Fibroblast of pulmonary artery (primary cell): ENCODE results near the gene HIC1.

ENCODE experiments used
- DNase-seq: peaks from one replicate; pipeline ENCODE4 v3.0.0-alpha.2; 2010; ENCODE audit warnings: low read depth
- H3K4me3 ChIP-seq: replicated peaks from 2 replicates; pipeline ENCODE4 v1.5.1; 2011; ENCODE audit warnings: low read depth, mild to moderate bottlenecking, control low read depth, low read length, moderate library complexity
- TF ChIP-seq, protein P1 (sequence below): IDR thresholded peaks from 2 replicates; pipeline ENCODE4 v1.5.1; 2011; ENCODE audit warnings: mild to moderate bottlenecking, control low read depth, low read length, inconsistent platforms; ENCODE audit errors: missing control alignments

The HIC1 gene

DNA sequence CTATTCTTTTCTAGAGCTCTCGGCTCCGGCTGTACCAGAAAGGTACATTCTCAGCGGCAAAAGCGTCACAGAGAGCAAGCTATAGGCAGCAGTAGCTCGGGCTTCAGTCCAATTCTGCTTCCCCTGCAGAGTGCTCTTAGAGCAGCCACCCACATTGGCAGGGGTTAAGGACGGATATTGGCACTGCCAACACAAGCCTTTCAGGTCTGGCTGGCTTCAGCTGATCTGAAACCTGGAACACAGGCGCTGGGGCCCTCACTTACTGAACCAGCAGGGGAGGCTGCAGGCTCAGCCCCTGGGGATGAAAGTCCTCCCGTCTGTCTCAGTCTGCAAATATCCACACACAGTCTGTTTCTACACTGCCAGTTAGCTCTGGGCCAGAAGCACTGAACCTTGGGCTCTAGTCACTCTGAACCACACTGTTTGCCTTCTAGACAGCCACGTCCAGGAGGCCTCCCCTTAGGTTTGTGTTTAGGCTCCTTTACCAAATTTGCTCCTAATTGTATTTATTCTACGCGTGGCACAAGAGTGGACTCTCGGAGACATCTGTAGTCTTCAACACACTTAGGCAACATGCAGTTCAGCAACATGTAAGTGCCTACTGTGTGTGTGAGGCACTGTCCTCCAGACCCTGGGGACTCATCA lies 40.1 kb downstream of the HIC1 start:
- H3K4me3 ChIP-seq: no peak overlapping the region
- peak; percentile 73 for DNase-seq
- TF ChIP-seq, protein P1, sequence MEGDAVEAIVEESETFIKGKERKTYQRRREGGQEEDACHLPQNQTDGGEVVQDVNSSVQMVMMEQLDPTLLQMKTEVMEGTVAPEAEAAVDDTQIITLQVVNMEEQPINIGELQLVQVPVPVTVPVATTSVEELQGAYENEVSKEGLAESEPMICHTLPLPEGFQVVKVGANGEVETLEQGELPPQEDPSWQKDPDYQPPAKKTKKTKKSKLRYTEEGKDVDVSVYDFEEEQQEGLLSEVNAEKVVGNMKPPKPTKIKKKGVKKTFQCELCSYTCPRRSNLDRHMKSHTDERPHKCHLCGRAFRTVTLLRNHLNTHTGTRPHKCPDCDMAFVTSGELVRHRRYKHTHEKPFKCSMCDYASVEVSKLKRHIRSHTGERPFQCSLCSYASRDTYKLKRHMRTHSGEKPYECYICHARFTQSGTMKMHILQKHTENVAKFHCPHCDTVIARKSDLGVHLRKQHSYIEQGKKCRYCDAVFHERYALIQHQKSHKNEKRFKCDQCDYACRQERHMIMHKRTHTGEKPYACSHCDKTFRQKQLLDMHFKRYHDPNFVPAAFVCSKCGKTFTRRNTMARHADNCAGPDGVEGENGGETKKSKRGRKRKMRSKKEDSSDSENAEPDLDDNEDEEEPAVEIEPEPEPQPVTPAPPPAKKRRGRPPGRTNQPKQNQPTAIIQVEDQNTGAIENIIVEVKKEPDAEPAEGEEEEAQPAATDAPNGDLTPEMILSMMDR: peak; percentile 66

DNA sequence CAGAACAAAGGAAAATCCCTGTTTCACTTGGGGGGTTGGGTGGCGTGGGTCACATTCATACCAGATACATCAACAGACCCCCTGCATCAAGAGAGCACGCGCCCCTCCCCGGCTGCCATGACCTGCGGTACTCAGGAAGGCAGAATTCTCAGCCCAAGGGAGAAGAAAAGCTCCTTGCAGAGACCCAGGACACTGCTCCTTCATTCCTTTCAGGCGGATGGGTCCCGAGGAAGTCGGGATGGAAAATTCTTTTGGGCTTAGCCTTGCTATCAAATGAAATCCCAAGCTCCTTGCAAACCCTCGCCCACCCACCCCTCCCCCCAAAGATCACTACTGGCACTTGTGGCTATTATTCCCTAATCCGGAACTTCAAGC lies 40.6 kb downstream of the HIC1 start:
- H3K4me3 ChIP-seq: no peak overlapping the region
- TF ChIP-seq, protein P1: no peak
- DNase-seq: no peak

DNA sequence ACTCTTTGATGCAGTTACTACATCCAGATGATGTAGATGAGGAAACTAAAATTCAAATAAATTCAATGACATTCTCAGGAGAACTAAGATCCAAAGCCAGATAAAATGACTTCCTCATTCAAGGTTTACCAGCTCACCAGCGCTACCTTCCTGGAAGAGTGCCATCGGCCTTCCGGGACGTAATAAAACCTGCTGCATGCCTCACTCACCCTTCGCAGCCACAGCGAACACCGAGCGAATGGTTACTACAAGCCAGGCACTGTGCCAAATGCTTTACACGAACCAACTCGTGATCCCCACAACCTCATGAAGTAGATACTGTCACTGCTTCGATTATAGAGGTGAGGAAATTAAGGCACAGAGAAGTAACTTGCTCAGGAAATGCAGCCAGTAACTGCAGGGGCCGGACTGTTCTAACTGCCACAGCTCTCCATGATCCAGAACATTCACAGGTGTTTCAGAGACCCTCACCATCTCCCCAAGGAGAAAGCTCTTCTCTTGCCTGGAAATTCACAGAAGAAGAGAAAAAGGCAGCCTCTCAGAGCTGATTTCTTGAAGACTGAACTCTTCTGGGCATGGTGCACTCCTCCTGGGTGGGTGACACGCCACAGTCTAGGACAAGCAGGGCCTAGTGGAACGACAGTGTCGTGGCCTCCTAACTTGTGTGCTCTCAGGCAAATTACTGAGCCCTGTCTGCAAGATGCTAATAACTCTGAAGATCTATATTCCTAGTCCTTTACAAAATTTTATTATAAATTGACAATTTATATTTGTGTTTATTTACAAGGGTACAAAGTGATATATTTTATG lies 46.8 kb downstream of the HIC1 start:
- TF ChIP-seq, protein P1: no peak
- H3K4me3 ChIP-seq: no peak overlapping the region
- no peak for DNase-seq

DNA sequence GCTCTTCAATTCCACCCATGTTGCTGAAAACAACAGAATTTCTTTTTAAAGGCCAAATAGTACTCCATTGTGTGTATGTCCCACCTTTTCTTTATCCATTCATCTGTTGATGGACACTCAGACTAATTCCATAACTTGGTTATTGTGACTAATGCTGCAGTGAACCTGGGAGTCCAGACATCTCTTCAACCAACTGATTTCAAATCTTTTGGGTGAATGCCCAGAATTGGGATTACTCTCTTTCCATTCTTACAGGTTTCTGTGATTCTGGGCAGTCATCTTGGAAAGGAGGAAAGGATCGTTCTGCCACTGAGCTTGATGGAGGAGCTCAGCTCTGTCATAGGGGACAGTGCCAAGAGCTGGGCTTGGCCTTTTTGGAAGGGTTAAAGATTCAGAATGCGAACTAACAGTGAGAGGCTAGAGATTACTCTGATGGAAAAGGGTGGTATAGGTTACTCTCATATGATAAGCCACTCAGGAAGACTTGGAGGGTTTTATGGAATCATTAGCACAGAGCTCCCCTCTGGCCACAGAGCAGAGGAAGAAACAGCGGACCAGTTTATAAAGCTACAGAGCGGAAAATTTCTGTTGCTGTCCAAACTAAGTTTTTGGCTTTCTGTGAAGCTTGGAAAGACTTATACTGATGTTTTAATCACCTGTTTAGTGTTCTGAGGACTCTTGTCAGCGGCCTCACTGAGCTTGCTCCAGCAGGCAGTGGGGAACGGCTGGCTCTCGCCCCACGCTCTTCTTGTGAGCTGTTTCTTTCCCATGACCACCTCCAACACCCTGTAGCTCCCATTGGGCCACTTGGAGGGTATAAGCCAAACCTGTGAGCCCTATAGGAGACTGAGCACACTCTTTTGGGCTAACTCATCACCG lies 48.3 kb downstream of the HIC1 start:
- DNase-seq: peak; percentile 80

DNA sequence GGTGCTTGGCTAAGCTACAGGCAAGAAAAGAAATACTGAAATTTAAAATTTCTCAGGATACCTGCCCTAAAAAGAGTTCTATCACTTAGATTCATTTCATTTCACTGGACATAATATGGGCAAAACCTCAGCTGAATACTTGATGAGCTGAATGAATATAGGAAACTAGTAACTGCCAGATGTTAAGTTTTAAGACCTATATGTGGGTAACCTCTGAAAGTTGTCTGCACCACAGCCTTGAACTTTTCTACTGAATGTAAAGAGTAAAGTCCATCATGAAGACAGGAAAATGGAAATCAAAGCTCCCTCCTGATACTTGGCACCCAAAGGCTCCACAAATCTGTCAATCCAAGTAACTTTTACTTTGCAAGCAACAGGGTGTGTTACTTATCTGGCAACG lies 50.8 kb downstream of the HIC1 start:
- TF ChIP-seq, protein P1: no peak
- no peak for DNase-seq
- no peak overlapping the region for H3K4me3 ChIP-seq

More for the DNA sequence above, 48.3 kb downstream of the HIC1 start:
- TF ChIP-seq, protein P1: no peak
- no peak overlapping the region for H3K4me3 ChIP-seq

DNA sequence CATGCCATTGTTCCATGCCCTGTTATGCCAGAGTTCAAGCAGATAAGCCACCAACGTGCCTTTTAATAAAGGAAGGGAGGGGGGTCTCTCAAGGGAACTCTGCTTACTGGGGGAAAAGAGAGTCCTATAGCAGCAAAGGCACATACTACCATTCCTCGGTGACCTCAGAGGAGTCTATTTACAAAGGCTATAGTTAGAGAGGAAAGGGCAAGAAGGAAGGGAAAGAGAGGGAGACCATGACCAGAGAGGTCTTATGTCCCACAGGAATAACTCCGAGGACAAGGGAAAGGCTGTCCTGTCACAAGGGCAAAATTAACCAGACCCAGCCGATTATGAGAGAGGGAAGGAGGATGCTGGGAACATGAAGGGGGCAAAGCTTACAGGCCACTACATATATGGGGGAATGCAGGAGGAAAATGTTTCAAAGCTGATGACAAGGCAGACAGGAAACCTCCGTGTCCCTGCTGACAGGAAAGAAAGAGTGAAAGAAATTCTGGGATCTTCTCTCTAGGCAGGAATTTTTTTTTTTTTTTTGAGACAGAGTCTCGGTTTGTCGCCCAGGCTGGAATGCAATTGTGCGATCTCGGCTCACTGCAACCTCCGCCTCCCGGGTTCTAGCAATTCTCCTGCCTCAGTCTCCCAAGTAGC lies 51.5 kb downstream of the HIC1 start:
- TF ChIP-seq, protein P1: no peak
- H3K4me3 ChIP-seq: no peak overlapping the region
- DNase-seq: peak; percentile 28
